ENCODE results near the gene ZEB1.
"Not testable (repeated sequence)": the region's sequence is repeated elsewhere in the genome, so short reads cannot be mapped to it uniquely, and the experiment has no call there.

The ZEB1 gene

GRCh38 chr10:31424473-31424872 lies 105.5 kb downstream of the ZEB1 start:
- Histone ChIP-seq H3K36me3 (ENCODE audit: control insufficient read depth, insufficient read depth, low read length) (no peaks in the 10 kb centered on the region), H3K27ac (ENCODE audit: low read depth, low read length) (no peak overlapping the region), H3K27me3 (ENCODE audit: control insufficient read depth, insufficient read depth, low read length) (no peaks in the 10 kb centered on the region)

GRCh38 chr10:31426401-31426800 lies 107.4 kb downstream of the ZEB1 start:
- H3K27me3 ChIP-seq (ENCODE audit: control insufficient read depth, insufficient read depth, low read length), result no peaks in the 10 kb centered on the region
- peaks cover 2% of the 10 kb centered on the region; the same call in 1 of the 2 replicates for H3K9me3 ChIP-seq (ENCODE audit: control insufficient read depth, insufficient read depth, low read depth, low read length)
- H3K27ac ChIP-seq (ENCODE audit: low read depth, low read length), result no peak overlapping the region
- no peak overlapping the region for H3K4me3 ChIP-seq (ENCODE audit: low read depth, low read length)
- H3K9ac ChIP-seq (ENCODE audit: low read length), result no peak overlapping the region
- no peaks in the 10 kb centered on the region for H3K36me3 ChIP-seq (ENCODE audit: control insufficient read depth, insufficient read depth, low read length)
- no peaks in the 10 kb centered on the region for H3K4me1 ChIP-seq (ENCODE audit: control insufficient read depth, insufficient read depth, low read length)

More at GRCh38 chr10:31424473-31424872, 105.5 kb downstream of the ZEB1 start:
- H3K9ac ChIP-seq (ENCODE audit: low read length), result no peak overlapping the region
- peaks cover 2% of the 10 kb centered on the region; the same call in 1 of the 2 replicates for H3K9me3 ChIP-seq (ENCODE audit: control insufficient read depth, insufficient read depth, low read depth, low read length)
- H3K4me1 ChIP-seq (ENCODE audit: control insufficient read depth, insufficient read depth, low read length), result no peaks in the 10 kb centered on the region
- H3K4me3 ChIP-seq (ENCODE audit: low read depth, low read length), result no peak overlapping the region

- not testable (repeated sequence) for H3K9me3 ChIP-seq (ENCODE audit: control insufficient read depth, insufficient read depth, low read depth, low read length); H3K4me1 ChIP-seq (ENCODE audit: control insufficient read depth, insufficient read depth, low read length)
Measured at GRCh38 chr10:31427334-31427733, 108.3 kb downstream of the ZEB1 start.

GRCh38 chr10:31428499-31428898 lies 109.5 kb downstream of the ZEB1 start:
- not testable (repeated sequence) for H3K27ac ChIP-seq (ENCODE audit: low read depth, low read length); H3K9me3 ChIP-seq (ENCODE audit: control insufficient read depth, insufficient read depth, low read depth, low read length); H3K4me3 ChIP-seq (ENCODE audit: low read depth, low read length); H3K27me3 ChIP-seq (ENCODE audit: control insufficient read depth, insufficient read depth, low read length); H3K9ac ChIP-seq (ENCODE audit: low read length); H3K4me1 ChIP-seq (ENCODE audit: control insufficient read depth, insufficient read depth, low read length); H3K36me3 ChIP-seq (ENCODE audit: control insufficient read depth, insufficient read depth, low read length)

More at GRCh38 chr10:31427334-31427733, 108.3 kb downstream of the ZEB1 start:
- not testable (repeated sequence) for H3K36me3 ChIP-seq (ENCODE audit: control insufficient read depth, insufficient read depth, low read length); H3K9ac ChIP-seq (ENCODE audit: low read length); H3K4me3 ChIP-seq (ENCODE audit: low read depth, low read length); H3K27me3 ChIP-seq (ENCODE audit: control insufficient read depth, insufficient read depth, low read length); H3K27ac ChIP-seq (ENCODE audit: low read depth, low read length)

- H3K4me3 ChIP-seq (ENCODE audit: low read depth, low read length), result no peak overlapping the region
- no peaks in the 10 kb centered on the region for H3K4me1 ChIP-seq (ENCODE audit: control insufficient read depth, insufficient read depth, low read length)
- peaks cover 2% of the 10 kb centered on the region; the same call in 1 of the 2 replicates for H3K9me3 ChIP-seq (ENCODE audit: control insufficient read depth, insufficient read depth, low read depth, low read length)
- no peak overlapping the region for H3K27ac ChIP-seq (ENCODE audit: low read depth, low read length)
- H3K36me3 ChIP-seq (ENCODE audit: control insufficient read depth, insufficient read depth, low read length), result no peaks in the 10 kb centered on the region
- no peak overlapping the region for H3K9ac ChIP-seq (ENCODE audit: low read length)
- H3K27me3 ChIP-seq (ENCODE audit: control insufficient read depth, insufficient read depth, low read length), result no peaks in the 10 kb centered on the region
Measured at GRCh38 chr10:31431021-31431420, 112.0 kb downstream of the ZEB1 start.

GRCh38 chr10:31437959-31438358 lies 118.9 kb downstream of the ZEB1 start:
- H3K9ac ChIP-seq (ENCODE audit: low read length), result no peak overlapping the region
- H3K4me1 ChIP-seq (ENCODE audit: control insufficient read depth, insufficient read depth, low read length), result no peaks in the 10 kb centered on the region
- H3K27me3 ChIP-seq (ENCODE audit: control insufficient read depth, insufficient read depth, low read length), result no peaks in the 10 kb centered on the region
- H3K27ac ChIP-seq (ENCODE audit: low read depth, low read length), result no peak overlapping the region
- no peaks in the 10 kb centered on the region for H3K36me3 ChIP-seq (ENCODE audit: control insufficient read depth, insufficient read depth, low read length)
- H3K4me3 ChIP-seq (ENCODE audit: low read depth, low read length), result no peak overlapping the region
- no peaks in the 10 kb centered on the region for H3K9me3 ChIP-seq (ENCODE audit: control insufficient read depth, insufficient read depth, low read depth, low read length)

- Histone ChIP-seq H3K9me3 (ENCODE audit: control insufficient read depth, insufficient read depth, low read depth, low read length) (no peaks in the 10 kb centered on the region), H3K9ac (ENCODE audit: low read length) (no peak overlapping the region), H3K4me1 (ENCODE audit: control insufficient read depth, insufficient read depth, low read length) (no peaks in the 10 kb centered on the region), H3K36me3 (ENCODE audit: control insufficient read depth, insufficient read depth, low read length) (no peaks in the 10 kb centered on the region), H3K27ac (ENCODE audit: low read depth, low read length) (no peak overlapping the region), H3K4me3 (ENCODE audit: low read depth, low read length) (no peak overlapping the region), H3K27me3 (ENCODE audit: control insufficient read depth, insufficient read depth, low read length) (no peaks in the 10 kb centered on the region)
Measured at GRCh38 chr10:31451766-31452165, 132.8 kb downstream of the ZEB1 start.

- Histone ChIP-seq H3K36me3 (ENCODE audit: control insufficient read depth, insufficient read depth, low read length) (no peaks in the 10 kb centered on the region), H3K9ac (ENCODE audit: low read length) (no peak overlapping the region), H3K27me3 (ENCODE audit: control insufficient read depth, insufficient read depth, low read length) (no peaks in the 10 kb centered on the region), H3K4me3 (ENCODE audit: low read depth, low read length) (no peak overlapping the region), H3K9me3 (ENCODE audit: control insufficient read depth, insufficient read depth, low read depth, low read length) (no peaks in the 10 kb centered on the region), H3K4me1 (ENCODE audit: control insufficient read depth, insufficient read depth, low read length) (no peaks in the 10 kb centered on the region), H3K27ac (ENCODE audit: low read depth, low read length) (no peak overlapping the region)
Measured at GRCh38 chr10:31456468-31456867, 137.5 kb downstream of the ZEB1 start.

- Histone ChIP-seq H3K36me3 (ENCODE audit: control insufficient read depth, insufficient read depth, low read length) (no peaks in the 10 kb centered on the region), H3K4me3 (ENCODE audit: low read depth, low read length) (no peak overlapping the region), H3K4me1 (ENCODE audit: control insufficient read depth, insufficient read depth, low read length) (no peaks in the 10 kb centered on the region), H3K9ac (ENCODE audit: low read length) (no peak overlapping the region), H3K27me3 (ENCODE audit: control insufficient read depth, insufficient read depth, low read length) (no peaks in the 10 kb centered on the region), H3K9me3 (ENCODE audit: control insufficient read depth, insufficient read depth, low read depth, low read length) (no peaks in the 10 kb centered on the region), H3K27ac (ENCODE audit: low read depth, low read length) (no peak overlapping the region)
Measured at GRCh38 chr10:31457858-31458257, 138.8 kb downstream of the ZEB1 start.

GRCh38 chr10:31458974-31459373 lies 140.0 kb downstream of the ZEB1 start:
- Histone ChIP-seq H3K4me1 (ENCODE audit: control insufficient read depth, insufficient read depth, low read length) (no peaks in the 10 kb centered on the region), H3K9ac (ENCODE audit: low read length) (no peak overlapping the region), H3K27ac (ENCODE audit: low read depth, low read length) (no peak overlapping the region), H3K27me3 (ENCODE audit: control insufficient read depth, insufficient read depth, low read length) (no peaks in the 10 kb centered on the region), H3K4me3 (ENCODE audit: low read depth, low read length) (no peak overlapping the region), H3K9me3 (ENCODE audit: control insufficient read depth, insufficient read depth, low read depth, low read length) (no peaks in the 10 kb centered on the region), H3K36me3 (ENCODE audit: control insufficient read depth, insufficient read depth, low read length) (no peaks in the 10 kb centered on the region)

- H3K27me3 ChIP-seq (ENCODE audit: control insufficient read depth, insufficient read depth, low read length), result no peaks in the 10 kb centered on the region
- H3K27ac ChIP-seq (ENCODE audit: low read depth, low read length), result no peak overlapping the region
- H3K4me3 ChIP-seq (ENCODE audit: low read depth, low read length), result no peak overlapping the region
- H3K36me3 ChIP-seq (ENCODE audit: control insufficient read depth, insufficient read depth, low read length), result no peaks in the 10 kb centered on the region
- no peaks in the 10 kb centered on the region for H3K4me1 ChIP-seq (ENCODE audit: control insufficient read depth, insufficient read depth, low read length)
- no peaks in the 10 kb centered on the region for H3K9me3 ChIP-seq (ENCODE audit: control insufficient read depth, insufficient read depth, low read depth, low read length)
- no peak overlapping the region for H3K9ac ChIP-seq (ENCODE audit: low read length)
Measured at GRCh38 chr10:31460242-31460641, 141.2 kb downstream of the ZEB1 start.

GRCh38 chr10:31464552-31464951 lies 145.5 kb downstream of the ZEB1 start:
- Histone ChIP-seq H3K4me3 (ENCODE audit: low read depth, low read length) (no peak overlapping the region), H3K36me3 (ENCODE audit: control insufficient read depth, insufficient read depth, low read length) (peaks cover 3% of the 10 kb centered on the region; the same call in 1 of the 2 replicates), H3K27me3 (ENCODE audit: control insufficient read depth, insufficient read depth, low read length) (no peaks in the 10 kb centered on the region), H3K9ac (ENCODE audit: low read length) (no peak overlapping the region), H3K9me3 (ENCODE audit: control insufficient read depth, insufficient read depth, low read depth, low read length) (peaks cover 4% of the 10 kb centered on the region; the same call in 1 of the 2 replicates), H3K27ac (ENCODE audit: low read depth, low read length) (no peak overlapping the region), H3K4me1 (ENCODE audit: control insufficient read depth, insufficient read depth, low read length) (no peaks in the 10 kb centered on the region)
